KG1 (cell line): ENCODE measurements around the gene PBX1.

Experiments used
- DNase-seq: peaks from one replicate; lab custom pipeline; 2025; lab: John Stamatoyannopoulos, UW

Gene PBX1

DNA sequence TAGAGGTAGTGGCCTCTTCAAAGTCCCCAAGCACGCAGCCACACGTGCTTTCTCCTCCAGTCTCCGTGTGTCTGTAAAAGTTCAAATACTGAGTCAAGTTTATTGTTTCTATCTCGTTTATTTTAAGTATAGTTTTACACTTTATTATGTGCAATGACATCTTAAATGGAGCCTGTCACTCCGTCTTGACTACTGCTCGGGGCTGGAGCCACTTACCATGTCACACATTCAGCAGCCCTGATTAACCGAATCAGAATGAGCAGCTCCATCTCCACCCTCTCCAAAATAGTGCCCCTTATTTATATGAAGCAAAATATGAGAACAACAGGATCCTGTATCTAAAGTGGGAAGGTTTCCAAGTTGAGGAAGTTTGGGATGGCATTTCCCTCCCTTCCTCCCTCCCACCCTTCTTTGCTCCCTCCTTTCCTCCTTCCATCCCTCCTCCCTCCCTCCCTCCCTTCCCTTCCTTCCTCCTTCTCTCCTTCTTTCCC, 201.0 kb downstream of the PBX1 start:
- no peak for DNase-seq

DNA sequence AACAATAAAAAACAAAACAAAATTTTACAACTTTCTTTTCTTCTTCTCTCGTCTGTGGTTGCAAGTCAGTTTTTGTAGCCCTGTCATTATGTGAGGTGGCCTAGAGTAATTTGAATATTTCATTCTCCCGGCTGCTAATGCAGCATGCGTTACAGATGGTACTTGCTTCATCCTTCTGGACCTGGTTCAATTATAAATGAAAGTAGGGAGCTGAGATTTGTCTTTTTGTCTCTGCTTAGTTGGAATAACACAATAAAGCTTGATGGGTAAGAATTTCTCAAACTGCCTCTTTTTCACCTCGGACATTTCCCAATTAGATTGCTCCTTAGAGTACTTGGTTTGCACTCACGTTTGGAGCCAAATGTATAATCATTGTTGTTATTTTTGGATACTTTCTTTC, 201.6 kb downstream of the PBX1 start:
- DNase-seq: no peak

DNA sequence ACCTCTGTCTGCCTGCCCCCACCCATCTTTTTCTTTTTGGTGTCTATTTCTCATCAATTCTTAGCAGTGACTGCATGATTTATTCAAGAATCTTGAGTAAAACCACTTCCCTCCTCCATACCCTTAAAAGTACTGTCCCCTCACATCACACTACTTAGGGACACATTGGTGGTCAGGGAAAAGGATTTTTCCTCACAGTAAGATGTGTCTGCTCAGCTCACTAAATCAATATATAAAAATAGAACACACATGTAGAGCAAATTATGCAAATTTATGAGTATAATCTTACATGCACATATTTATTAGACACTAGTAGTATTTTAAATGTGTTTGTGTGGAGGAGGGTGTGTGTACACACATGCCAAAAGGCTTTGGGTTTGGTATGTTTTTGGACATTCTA, 202.0 kb downstream of the PBX1 start:
- DNase-seq: no peak

DNA sequence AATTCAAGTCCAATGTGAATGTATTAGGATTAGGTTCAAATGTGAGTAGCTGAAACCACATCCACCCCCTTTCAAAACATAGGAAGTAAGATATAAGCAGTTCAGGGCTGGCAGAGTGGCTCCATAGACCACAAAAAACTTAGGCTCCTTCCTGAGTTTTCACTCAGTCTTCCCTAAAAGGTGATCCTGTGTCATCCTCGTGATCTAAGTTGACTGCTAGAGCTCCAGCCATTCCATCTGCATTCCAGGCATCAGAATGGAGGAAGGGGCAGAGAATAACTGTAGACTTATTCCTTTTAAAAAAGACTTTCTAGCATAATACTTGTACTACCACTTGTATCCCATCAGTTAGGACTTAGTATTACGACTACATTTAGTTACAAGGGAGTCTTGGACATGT, 204.1 kb downstream of the PBX1 start:
- no peak for DNase-seq

DNA sequence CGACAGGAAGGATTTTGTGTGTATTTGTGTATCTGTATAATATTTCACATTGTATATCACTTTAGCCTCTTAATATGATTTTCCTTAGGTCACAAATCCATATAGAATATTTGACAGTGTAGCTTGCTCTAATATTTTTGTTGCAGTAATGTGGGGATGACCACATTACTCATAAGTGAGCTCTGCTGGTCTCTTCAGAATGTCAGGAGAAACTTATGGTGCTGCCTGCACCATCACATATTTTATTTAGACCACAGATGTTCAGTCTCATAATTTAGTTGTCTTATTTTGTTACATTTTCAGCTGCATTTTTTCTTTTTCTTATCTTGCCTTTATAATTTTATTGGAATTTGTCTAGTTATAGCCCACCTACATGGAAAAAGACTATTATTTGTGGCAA, 205.3 kb downstream of the PBX1 start:
- no peak for DNase-seq

DNA sequence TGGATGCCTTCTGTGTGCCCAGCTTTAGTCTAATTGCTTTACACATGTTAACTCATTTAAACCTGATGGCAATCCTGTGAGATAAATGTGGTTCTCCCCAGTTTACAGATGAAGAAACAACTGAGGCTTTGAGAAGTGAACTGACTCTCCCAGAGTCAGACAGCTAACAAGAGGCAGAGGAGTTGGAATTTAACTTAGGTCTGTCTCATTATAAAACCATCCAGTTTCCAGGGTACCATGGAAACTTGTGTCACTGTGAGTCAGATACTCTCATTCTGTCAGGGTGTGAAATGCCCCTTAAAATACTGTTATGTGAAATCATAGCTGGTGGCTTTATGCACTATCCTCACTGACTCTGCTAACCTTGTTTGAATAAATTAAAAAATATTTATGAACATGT, 206.6 kb downstream of the PBX1 start:
- DNase-seq: no peak

DNA sequence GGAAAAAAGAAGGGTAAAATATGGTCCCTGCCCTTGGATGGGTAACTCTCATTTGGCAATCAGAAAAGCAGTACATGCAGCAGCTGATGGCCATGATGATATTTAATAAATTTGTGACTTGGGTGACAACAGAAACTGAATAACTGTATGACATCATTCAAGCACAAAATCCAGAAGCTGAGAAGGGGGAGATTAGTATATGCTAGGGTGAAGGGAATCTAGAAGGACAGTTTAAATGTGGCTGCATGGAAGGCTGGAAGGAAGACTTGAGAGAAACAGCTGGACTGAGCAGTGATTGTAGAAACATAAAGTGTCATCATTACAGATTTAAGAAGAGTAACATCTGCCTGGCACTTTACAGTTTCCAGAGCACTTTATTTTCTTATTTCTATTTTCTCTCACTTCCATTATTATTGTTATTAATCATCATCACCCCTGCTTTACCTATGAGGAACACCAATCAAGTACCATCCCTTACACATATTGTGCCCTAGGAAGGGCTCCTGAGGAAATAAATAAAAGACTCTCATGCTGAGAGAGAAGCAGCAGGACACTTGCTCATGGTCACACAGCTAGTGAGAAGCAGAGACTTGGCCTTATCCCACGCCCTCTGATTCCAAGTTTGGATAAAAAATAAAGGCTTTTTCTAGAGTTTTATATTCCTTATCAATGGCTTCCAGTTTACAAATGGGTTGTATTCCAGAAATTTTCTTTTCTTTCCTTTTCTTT, 207.2 kb downstream of the PBX1 start:
- DNase-seq: no peak

DNA sequence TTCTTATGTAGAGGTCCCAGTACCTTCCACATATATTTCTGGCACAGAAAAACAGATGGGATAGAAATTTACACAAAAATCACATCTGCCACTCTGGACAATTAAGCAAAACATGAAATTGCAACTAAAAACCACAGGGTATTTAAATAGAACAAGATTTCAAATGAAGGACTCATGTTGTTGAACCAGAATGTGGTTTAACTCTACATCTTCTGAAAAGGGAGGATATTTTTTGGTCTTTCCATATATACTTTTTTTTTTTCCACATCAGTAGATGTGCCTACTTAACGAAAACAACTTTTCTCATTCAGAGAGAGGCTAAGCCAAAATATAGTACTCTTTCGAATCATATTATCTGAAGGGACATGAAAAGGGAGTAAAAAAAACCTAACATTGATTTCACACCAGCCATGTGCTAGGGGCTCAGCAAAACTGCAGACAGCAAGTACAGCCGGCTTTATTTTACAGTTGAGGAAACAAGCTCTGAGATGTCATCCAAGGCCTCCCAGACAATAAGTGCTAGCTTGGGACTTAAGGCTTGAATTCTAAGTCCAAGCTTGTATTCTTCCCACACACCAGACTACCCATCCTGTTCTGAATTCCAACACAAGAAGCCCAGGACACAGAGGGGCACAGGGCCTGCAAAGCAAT, 208.9 kb downstream of the PBX1 start:
- no peak for DNase-seq

DNA sequence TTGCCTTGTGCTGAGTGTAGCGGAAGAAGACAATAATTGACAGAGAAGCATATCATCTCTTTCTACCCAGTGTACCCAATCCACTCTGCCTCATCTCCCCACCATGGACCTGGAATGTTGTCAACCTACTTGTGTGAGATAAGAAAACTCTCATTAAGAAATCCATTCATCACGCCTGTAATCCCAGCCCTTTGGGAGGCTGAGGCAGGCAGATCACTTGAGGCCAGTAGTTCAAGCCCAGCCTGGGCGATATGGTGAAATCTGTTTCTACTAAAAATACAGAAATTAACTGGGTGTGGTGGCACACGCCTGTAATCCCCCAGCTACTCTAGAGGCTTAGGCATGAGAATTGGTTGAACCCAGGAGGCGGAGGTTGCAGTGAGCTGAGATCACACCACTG, 209.6 kb downstream of the PBX1 start:
- DNase-seq: no peak

DNA sequence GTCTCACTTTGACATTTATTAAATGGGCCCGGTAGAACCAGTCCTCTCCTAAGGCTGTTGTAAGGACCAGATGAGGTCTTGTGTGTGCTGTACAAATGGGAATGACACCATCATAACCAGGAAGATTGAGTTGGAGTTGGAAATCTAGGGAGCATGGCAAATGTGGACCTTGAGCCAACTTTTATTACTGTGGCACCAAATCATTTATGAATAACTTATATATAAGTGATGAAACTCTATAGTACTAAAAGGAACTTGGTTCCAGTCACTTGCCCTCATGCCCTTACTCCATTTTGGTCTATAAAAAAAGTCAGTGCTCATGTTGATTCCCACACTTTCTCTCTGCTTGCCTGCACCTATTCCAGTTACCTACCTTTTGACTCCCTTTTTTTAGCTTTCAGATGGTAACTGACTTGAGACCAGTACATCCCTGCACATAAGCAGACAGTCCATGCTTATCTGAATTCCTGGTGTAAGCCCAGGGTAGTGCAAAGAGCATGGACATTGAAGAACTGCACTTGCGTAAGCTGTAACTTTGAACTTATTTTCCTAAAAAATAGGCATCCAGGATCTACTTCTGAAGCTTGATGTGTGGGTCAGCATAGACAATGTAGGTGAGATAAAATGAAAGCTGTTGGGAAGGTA, 210.6 kb downstream of the PBX1 start:
- DNase-seq: no peak

DNA sequence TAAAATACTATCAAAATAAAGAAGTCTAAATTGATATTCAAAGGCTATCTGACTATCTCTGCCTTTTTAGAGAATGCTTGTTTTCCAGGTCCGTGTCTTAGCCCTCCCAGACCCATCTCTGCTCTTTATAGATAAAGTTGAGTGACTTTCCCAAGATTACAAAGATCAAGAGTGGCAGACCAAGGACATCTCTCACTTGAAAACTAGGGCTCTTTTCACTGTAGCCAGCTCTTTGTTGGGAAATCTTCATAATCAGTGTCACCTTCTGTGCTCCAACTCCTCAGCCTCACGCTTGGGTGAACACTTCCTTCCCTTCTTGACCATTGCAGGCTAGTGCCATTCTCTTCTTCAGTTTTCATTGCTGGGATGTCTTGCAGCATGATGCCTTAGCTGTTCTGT, 211.1 kb downstream of the PBX1 start:
- DNase-seq: no peak

DNA sequence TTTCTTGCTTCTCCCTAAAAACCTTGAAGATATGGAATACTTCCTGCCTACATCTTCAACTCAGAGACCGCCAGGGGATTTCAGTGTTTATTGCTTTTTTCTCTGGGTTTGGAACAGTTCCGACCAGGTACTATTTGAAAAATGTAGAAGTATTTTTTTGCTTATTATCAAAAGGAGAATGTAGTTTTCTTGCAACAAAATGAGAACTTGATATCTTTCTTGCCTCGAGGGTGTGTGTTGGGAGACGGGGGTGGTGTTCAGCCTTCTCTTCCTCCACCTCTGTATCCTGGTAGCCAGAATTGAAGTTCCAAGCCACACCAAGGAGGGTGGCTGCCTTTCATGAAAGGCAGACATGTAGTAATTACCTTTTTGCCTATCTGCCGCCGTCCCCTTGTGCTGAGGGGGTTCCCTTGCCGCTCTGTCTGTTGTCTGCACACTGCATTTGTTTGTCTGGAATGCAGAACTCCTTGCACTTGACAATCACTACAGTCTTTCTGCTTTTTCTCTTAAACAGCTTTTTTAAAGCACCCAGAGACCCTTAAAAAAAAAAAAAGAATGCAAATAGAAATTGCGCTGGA, 212.1 kb downstream of the PBX1 start:
- no peak for DNase-seq

DNA sequence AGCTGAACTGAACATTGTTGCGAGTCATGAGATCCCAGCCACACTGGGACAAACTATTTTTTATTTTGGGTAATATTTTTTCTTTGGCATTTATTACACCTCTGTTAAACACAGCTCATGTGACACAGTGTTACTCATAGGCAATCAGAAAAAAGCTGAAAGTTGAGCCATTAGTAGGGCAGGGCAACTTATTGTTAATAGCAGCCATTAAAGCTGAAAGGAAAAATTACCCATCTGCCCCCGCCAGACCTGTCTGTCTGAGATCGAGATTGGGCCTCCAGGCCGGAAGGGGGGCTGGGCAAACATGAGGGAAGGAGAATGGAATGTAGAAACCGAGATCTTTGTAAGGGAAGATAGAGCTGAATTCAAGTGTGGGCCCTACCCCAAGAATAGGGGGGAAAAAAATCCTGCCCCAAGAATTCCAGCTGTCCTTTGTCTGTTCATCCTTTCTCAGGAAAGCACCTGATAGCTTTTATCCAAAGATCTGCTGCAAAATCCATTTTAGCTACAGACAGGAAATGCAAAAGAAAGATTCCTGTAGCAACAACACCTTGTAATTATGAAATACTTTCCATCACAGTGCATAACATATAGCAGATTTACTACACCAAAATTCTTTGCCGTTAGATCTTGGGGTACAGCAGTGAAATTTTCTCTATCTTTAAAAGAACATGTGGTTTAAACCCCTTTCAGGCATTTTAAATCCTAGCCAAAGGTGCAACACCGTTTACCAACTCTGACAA, 212.8 kb downstream of the PBX1 start:
- no peak for DNase-seq

DNA sequence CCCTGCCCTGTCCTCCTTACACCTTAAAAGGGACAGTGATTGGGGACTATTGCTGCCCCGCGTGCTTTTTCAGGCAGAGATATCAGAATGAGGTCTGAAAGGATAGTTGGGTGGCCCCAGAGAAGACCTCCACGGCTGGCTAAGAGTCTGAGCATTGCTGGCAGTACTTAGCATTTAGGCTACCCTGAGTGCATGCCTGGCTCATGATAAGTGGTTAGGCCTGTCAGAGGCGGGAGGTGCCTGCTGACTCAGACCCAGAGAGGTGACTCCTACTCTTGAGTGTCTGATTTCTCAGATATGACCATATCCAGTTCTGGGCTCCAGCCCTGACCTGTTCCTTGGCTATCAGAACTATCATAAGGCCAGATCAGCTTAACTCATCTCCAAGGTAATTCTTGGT, 213.7 kb downstream of the PBX1 start:
- no peak for DNase-seq

DNA sequence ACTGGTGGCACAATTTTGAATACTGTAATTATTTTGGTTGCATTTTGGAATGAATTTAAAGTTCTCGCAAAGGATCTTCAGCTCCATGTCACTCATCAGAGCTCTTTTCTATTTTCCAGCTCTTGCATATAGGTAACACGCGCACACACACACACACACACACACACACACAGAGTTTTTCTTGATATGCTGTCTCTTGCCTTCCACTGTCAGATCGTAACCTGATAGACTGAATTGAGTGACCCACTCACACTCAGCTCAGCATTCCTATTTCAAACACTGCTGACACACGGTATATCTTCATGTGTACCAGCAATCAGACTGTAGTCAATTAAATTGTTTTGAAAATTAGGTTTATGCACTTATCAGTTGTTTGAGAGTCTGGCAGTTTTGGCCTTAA, 214.1 kb downstream of the PBX1 start:
- no peak for DNase-seq

DNA sequence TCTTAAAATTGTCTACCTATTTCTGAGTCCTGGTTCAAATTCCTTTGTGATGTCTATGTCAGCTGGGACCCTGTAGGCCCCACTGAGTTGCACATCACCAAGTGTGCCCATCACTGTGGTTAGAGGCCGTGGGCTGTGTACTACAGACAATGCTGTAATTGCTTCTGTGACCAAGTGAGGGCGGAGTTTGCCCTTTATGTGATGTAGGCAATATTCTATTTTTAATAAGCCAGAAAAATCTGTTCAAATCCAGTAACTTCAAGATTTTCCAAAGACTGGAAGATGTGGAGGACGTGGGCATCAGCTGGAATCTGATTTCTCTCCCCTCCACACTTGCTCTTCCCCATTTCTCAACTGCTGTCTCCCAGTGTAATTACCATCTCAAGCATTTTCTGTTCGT, 215.4 kb downstream of the PBX1 start:
- DNase-seq: no peak

DNA sequence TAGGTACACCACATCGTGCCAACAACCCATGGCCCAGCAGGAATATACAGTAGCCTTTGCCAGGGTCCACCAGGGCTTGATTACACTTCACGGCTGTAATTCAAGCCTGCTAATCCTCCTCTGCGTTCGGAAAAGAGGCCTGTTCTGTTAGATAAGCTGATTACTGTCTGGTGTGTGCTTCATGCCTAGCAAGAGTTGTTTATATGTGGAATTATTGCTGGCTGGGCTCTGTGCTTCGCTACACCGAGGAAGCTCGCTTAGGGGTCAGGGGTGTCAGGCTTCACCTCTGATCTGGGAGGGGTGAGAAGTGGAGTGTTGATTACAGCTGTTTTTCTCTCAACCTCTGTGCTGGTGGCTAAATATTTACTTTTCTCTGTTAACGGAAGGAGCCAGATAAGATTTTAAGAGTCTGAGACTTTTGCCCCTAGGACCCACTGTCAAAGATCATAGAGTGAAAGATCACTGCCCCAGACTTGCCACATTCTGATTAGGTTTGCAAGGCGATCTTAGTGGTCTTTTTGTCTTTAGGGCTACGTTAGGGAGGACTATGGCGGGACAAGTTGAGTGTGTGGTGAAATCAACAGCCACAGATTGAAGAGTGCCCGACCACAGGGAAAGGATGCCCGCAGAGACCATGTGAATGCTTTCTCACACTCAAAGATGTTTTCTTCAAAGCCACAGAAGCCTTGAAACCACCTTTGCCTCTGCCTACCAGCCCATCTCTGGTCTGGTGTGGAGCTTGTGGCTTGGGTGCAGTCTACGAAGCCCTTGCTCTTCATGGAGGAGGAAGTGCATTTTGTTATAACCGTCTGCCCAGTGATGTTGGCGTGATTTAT, 216.1 kb downstream of the PBX1 start:
- no peak for DNase-seq

DNA sequence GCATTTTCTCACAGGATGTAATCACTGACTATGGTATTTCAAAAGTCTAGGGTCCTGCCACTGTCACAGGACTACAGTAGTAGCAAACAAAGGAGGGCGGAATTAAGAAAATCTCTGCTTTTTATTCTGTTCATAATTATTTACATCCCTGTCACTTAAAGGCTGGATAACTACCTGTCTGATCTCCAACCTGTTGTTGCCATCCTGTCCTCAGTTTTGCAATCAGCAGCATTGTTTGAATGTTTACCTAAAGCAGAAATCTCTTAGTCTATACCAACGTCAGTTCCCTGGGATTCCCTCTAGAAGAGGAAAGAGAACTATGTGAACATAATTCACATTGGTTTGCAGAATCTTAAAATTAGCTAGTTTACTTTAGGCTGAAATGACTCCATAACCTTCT, 218.5 kb downstream of the PBX1 start:
- DNase-seq: no peak

DNA sequence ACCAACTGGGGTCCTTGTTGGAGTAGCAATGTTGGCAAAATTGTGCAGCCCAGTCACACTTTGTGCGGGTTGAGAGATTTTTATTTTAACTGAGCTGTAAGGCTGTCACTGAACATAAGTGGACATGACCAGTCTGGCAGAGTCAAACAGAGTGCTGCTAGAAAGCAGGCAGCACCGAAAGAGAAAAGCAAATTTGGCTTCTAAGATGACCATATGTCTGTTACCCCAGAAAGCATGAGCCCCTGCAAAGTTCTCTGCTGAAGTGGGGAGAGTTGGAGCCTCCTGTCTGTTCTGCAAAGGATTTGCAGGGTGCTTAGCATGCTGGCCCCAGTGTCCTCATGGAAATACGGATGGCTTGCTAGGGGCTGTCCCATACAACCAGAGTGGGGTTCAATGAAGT, 220.4 kb downstream of the PBX1 start:
- DNase-seq: no peak

DNA sequence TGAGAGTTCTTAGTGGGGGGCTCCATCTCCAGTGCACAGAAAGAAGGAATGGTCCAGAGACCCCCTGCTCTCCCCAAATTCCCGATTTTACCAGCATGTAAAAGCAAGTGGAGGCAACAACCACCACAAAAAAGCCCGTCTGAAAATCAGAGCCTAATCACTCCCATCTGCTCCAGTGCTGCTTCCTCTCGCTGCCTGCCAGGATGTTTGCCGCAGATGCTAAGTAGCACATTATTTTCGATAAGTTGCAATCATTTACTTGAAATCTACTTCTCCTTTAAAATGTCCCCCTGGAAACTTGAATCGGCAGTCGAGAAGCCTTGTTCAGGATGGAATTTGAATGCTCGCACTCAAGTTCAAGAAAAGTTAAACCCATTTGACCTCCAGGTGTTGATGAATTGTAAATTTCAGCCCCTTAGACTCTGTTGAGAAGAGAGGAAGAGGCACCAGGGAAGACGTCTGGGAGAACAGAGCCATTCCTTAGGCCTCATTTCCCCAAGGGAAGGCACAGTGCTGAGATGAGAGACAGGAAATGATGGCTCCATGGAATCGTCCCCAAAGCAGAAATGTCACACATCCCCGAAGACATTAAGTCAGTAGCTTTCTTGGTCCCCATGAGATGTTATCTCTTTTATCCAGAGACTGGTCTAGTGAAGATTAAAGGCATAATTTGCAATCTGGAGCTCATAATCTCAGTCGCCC, 221.3 kb downstream of the PBX1 start:
- DNase-seq: no peak

DNA sequence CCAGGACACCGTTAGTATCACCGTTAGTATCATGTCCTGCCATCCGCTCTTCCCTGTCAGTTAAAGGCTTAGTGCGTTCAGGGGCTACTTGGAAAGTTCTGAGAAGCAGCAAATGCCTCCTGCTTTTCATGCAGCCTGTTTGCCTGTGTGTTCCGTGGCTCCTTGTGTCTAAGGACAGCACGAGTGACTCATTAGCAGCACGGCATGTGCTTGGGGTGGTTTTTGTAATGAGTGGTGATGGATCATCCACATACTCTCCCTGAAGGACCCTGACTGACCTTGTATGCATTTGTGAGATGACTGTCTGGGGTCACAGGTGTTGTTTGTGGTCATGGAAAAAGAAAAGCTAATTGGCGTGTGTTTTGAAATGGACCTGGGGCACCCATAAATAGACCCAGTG, 221.9 kb downstream of the PBX1 start:
- no peak for DNase-seq
